ENCODE measurements around the gene TMEM121B.

TMEM121B gene

DNA sequence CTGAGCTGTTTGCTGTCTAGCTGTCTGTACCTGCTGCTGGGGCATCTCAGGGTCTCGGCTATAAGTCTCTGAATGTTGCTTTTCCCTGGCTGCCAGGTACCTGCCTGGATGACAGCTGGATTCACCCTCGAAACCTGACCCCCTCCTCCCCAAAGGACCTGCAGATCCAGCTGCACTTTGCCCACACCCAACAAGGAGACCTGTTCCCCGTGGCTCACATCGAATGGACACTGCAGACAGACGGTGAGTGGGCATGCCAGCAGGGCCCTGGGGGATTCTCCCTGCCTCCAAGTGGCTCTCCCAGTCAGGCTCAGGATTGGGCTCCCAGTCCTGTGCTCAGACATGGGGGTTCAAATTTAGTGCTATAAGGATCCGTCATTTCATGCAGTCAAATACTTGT lies 23.5 kb downstream of the TMEM121B start:
- peaks cover 49% of the 10 kb centered on the region; the same call in 1 of the 2 replicates for H3K36me3 ChIP-seq (ENCODE audit: insufficient read depth, low read length)
- H4K20me1 ChIP-seq (ENCODE audit: insufficient read depth, low read length, poor library complexity, severe bottlenecking) = peaks cover 14% of the 10 kb centered on the region
- TF ChIP-seq, protein P1, sequence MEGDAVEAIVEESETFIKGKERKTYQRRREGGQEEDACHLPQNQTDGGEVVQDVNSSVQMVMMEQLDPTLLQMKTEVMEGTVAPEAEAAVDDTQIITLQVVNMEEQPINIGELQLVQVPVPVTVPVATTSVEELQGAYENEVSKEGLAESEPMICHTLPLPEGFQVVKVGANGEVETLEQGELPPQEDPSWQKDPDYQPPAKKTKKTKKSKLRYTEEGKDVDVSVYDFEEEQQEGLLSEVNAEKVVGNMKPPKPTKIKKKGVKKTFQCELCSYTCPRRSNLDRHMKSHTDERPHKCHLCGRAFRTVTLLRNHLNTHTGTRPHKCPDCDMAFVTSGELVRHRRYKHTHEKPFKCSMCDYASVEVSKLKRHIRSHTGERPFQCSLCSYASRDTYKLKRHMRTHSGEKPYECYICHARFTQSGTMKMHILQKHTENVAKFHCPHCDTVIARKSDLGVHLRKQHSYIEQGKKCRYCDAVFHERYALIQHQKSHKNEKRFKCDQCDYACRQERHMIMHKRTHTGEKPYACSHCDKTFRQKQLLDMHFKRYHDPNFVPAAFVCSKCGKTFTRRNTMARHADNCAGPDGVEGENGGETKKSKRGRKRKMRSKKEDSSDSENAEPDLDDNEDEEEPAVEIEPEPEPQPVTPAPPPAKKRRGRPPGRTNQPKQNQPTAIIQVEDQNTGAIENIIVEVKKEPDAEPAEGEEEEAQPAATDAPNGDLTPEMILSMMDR (conservative IDR thresholded peaks at IDR 0.05; ENCODE audit: low read length) = no peak
- no peak for TF ChIP-seq EZH2phosphoT487 (IDR thresholded peaks at IDR 0.05; ENCODE audit: borderline replicate concordance)
- no peak overlapping the region for H3K4me3 ChIP-seq (ENCODE audit: low read length, poor library complexity, severe bottlenecking)
- peaks cover 8% of the 10 kb centered on the region; the same call in 1 of the 2 replicates for H3F3A ChIP-seq (ENCODE audit: low read depth)
- peak overlapping the region; percentile 60 for H3K4me2 ChIP-seq (ENCODE audit: low read depth, low read length, poor library complexity, severe bottlenecking)
- H3K9me2 ChIP-seq (replicated peaks; ENCODE audit: low read depth, low read length) = no peaks in the 10 kb centered on the region
- peak overlapping the region; percentile 49 for H3K9ac ChIP-seq (ENCODE audit: low read depth, low read length, poor library complexity, severe bottlenecking)
- H3K79me2 ChIP-seq (ENCODE audit: insufficient read depth, low read length) = peaks cover 42% of the 10 kb centered on the region
- H3K4me1 ChIP-seq (ENCODE audit: insufficient read depth, low read length, poor library complexity, severe bottlenecking) = peaks cover 36% of the 10 kb centered on the region
- H3K27me3 ChIP-seq (ENCODE audit: insufficient read depth, low read length, poor library complexity, severe bottlenecking) = no peaks in the 10 kb centered on the region
- no peaks in the 10 kb centered on the region for H3K9me3 ChIP-seq (ENCODE audit: insufficient read depth, low read depth, low read length)
- no peak overlapping the region for H2AFZ ChIP-seq (ENCODE audit: low read length)

DNA sequence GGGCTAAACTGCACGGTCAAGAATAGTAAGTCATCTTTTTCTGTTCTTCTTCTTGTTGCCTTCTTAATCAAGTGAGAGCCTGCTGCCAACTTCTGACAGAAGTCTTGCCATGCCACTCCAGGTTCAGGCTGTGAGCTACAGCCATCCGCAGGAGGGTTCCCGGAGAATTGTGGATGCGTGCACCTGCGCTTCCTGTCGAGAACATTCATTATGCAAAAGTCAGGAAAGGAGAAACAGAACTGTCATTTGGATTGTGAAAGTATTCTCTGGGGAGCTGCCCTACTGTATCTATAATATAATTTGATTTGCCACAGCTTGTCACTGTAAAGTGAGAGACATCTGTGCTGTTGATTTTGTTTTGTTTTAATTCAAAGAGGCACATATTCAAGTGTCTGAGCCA lies 24.1 kb downstream of the TMEM121B start:
- Histone ChIP-seq H3K79me2 (ENCODE audit: insufficient read depth, low read length) (peaks cover 49% of the 10 kb centered on the region), H3K4me2 (ENCODE audit: low read depth, low read length, poor library complexity, severe bottlenecking) (peak overlapping the region; percentile 60), H3K36me3 (ENCODE audit: insufficient read depth, low read length) (peaks cover 43% of the 10 kb centered on the region; the same call in 1 of the 2 replicates), H3F3A (ENCODE audit: low read depth) (peaks cover 8% of the 10 kb centered on the region; the same call in 1 of the 2 replicates), H3K4me1 (ENCODE audit: insufficient read depth, low read length, poor library complexity, severe bottlenecking) (peaks cover 42% of the 10 kb centered on the region), H3K9me2 (replicated peaks; ENCODE audit: low read depth, low read length) (no peaks in the 10 kb centered on the region), H2AFZ (ENCODE audit: low read length) (no peak overlapping the region), H3K9ac (ENCODE audit: low read depth, low read length, poor library complexity, severe bottlenecking) (no peak overlapping the region), H3K4me3 (ENCODE audit: low read length, poor library complexity, severe bottlenecking) (no peak overlapping the region), H3K27me3 (ENCODE audit: insufficient read depth, low read length, poor library complexity, severe bottlenecking) (no peaks in the 10 kb centered on the region), H4K20me1 (ENCODE audit: insufficient read depth, low read length, poor library complexity, severe bottlenecking) (peaks cover 16% of the 10 kb centered on the region), H3K9me3 (ENCODE audit: insufficient read depth, low read depth, low read length) (no peaks in the 10 kb centered on the region)
- no peak for TF ChIP-seq EZH2phosphoT487 (IDR thresholded peaks at IDR 0.05; ENCODE audit: borderline replicate concordance)
- TF ChIP-seq, protein P1 (conservative IDR thresholded peaks at IDR 0.05; ENCODE audit: low read length) = no peak

DNA sequence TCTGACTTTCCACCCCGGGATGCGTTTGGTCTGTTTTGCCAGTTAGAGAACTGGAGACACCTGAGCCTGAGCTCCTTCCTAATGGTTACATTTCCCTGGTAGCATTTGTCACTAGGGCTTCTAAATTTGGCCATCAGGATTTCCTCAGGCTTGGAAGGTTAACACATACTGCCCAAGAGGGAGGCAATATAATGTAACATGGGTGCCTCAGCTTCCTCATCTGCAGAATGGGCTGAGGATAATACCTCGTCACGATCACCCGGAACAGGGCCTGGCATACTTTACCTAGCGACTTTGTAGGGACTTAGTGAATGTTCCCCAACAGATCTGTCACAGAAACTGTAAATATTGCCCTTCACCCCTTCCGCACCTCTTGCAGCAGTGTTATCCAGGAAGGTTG lies 25.1 kb downstream of the TMEM121B start:
- H3K4me1 ChIP-seq (ENCODE audit: insufficient read depth, low read length, poor library complexity, severe bottlenecking) = peaks cover 47% of the 10 kb centered on the region
- H3F3A ChIP-seq (ENCODE audit: low read depth) = peaks cover 8% of the 10 kb centered on the region; the same call in 1 of the 2 replicates
- no peak overlapping the region for H3K9ac ChIP-seq (ENCODE audit: low read depth, low read length, poor library complexity, severe bottlenecking)
- H3K4me2 ChIP-seq (ENCODE audit: low read depth, low read length, poor library complexity, severe bottlenecking) = no peak overlapping the region
- H3K36me3 ChIP-seq (ENCODE audit: insufficient read depth, low read length) = peaks cover 33% of the 10 kb centered on the region; the same call in 1 of the 2 replicates
- peaks cover 59% of the 10 kb centered on the region for H3K79me2 ChIP-seq (ENCODE audit: insufficient read depth, low read length)
- H4K20me1 ChIP-seq (ENCODE audit: insufficient read depth, low read length, poor library complexity, severe bottlenecking) = peaks cover 22% of the 10 kb centered on the region
- H3K4me3 ChIP-seq (ENCODE audit: low read length, poor library complexity, severe bottlenecking) = no peak overlapping the region
- H3K9me3 ChIP-seq (ENCODE audit: insufficient read depth, low read depth, low read length) = no peaks in the 10 kb centered on the region
- no peaks in the 10 kb centered on the region for H3K27me3 ChIP-seq (ENCODE audit: insufficient read depth, low read length, poor library complexity, severe bottlenecking)
- H3K9me2 ChIP-seq (replicated peaks; ENCODE audit: low read depth, low read length) = no peaks in the 10 kb centered on the region
- H2AFZ ChIP-seq (ENCODE audit: low read length) = no peak overlapping the region
- TF ChIP-seq EZH2phosphoT487 (IDR thresholded peaks at IDR 0.05; ENCODE audit: borderline replicate concordance) = no peak
- TF ChIP-seq, protein P1 (conservative IDR thresholded peaks at IDR 0.05; ENCODE audit: low read length) = no peak
